Skin epidermis (tissue), 12 donors: Measurements from ENCODE around the gene HCAR1.
"Not testable (repeated sequence)": the region's sequence is repeated elsewhere in the genome, so short reads cannot be mapped to it uniquely, and the experiment has no call there.

Experiments
- H3K27ac ChIP-seq, 21 experiments: fragments of 200-600 bp; sonication (generic) in 11 of 21; one replicate each; pipeline ENCODE4 v1.5.0; 2020; ENCODE audit warnings: mild to moderate bottlenecking in 3 of 21, inconsistent platforms in 2 of 21, moderate library complexity in 2 of 21
- H3K4me3 ChIP-seq, 7 experiments: fragments of 200-600 bp; sonication (generic) in 2 of 7; one replicate each; pipeline ENCODE4 v1.5.0; 2020; ENCODE audit warnings: inconsistent platforms in 2 of 7, mild to moderate bottlenecking in 2 of 7, moderate library complexity in 1 of 7

Gene HCAR1

GRCh38 chr12:122681814-122682213 lies 48.8 kb downstream of the HCAR1 start:
- no peak overlapping the region for H3K4me3 ChIP-seq
- no peak overlapping the region for H3K27ac ChIP-seq

- H3K27ac ChIP-seq, H3K4me3 ChIP-seq: not testable (repeated sequence)
Observed at GRCh38 chr12:122680989-122681388, 49.7 kb downstream of the HCAR1 start.

GRCh38 chr12:122676781-122677180 lies 53.9 kb downstream of the HCAR1 start:
- H3K4me3 ChIP-seq, H3K27ac ChIP-seq: not testable (repeated sequence)
